HUES48 (cell line): ENCODE results near the gene SMIM29.

Experiments used
- H3K27ac ChIP-seq: one replicate; pipeline ENCODE4 v1.7.0; 2013; ENCODE audit warnings: low read depth, low read length, inconsistent platforms
- H3K27me3 ChIP-seq: 2 replicates; pipeline ENCODE4 v1.6.1; 2013; ENCODE audit warnings: mild to moderate bottlenecking, low read length; ENCODE audit not compliant: control insufficient read depth, insufficient read depth
- H3K36me3 ChIP-seq: 2 replicates; pipeline ENCODE4 v1.6.1; 2013; ENCODE audit warnings: low read length; ENCODE audit not compliant: control insufficient read depth, insufficient read depth
- H3K4me1 ChIP-seq: 2 replicates; pipeline ENCODE4 v1.6.1; 2013; ENCODE audit warnings: mild to moderate bottlenecking, low read length; ENCODE audit not compliant: control insufficient read depth, insufficient read depth
- H3K4me3 ChIP-seq: 2 replicates; pipeline ENCODE4 v1.5.1; 2013; ENCODE audit warnings: mild to moderate bottlenecking, low read depth, low read length
- H3K9ac ChIP-seq: 2 replicates; pipeline ENCODE4 v1.6.1; 2013; ENCODE audit warnings: mild to moderate bottlenecking, low read depth, low read length, moderate library complexity
- H3K9me3 ChIP-seq: 2 replicates; pipeline ENCODE4 v1.6.1; 2013; ENCODE audit warnings: low read length; ENCODE audit not compliant: control insufficient read depth, insufficient read depth

The SMIM29 gene

DNA sequence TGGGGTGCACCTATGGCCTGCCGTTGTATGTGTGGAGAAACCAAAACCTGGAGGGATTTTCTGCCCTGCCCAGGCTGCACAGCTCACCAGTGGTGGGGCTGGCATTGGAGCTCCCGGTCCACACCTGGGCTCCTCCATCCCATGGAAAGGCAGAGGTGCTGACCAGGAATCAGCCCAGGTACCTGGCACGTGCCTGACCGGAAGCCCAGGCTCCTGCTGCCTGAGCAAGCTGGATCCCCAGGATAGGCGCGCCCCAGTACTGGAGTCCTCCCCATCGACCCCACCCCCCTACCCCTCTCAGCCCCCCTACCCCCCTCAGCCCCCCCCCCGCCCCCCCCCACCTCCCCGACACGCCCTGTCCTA is 52.0 kb downstream of the SMIM29 start:
- no peak overlapping the region for H3K4me3 ChIP-seq
- no peak overlapping the region for H3K9ac ChIP-seq

More for the DNA sequence above, 52.0 kb downstream of the SMIM29 start:
- H3K36me3 ChIP-seq: no peaks in the 10 kb centered on the region
- H3K27me3 ChIP-seq: peaks cover 9% of the 10 kb centered on the region
- H3K27ac ChIP-seq: no peak overlapping the region
- no peaks in the 10 kb centered on the region for H3K9me3 ChIP-seq
- peaks cover 3% of the 10 kb centered on the region for H3K4me1 ChIP-seq
